GM23248 (cell line): ENCODE data around the gene WDR70. TPM values are rescaled to one million over a fixed set of nuclear protein-coding genes. Genes with fewer than 3 reads are reported as not detected.

ENCODE experiments used
- DNase-seq: peaks from one replicate; pipeline ENCODE4 v3.0.0-alpha.2; 2015
- H2AFZ ChIP-seq: fragments of 200-600 bp; sonication (generic); 2 replicates; pipeline ENCODE4 v1.6.1; 2016; ENCODE audit warnings: antibody characterized with exemption
- H3F3A ChIP-seq: fragments of 200-600 bp; sonication (generic); 2 replicates; pipeline ENCODE4 v1.6.1; 2016; ENCODE audit warnings: mild to moderate bottlenecking, antibody characterized with exemption, mixed run types; ENCODE audit not compliant: insufficient read depth
- H3K27ac ChIP-seq: fragments of 200-600 bp; sonication (generic); 2 replicates; pipeline ENCODE4 v1.5.1; 2016; ENCODE audit warnings: mild to moderate bottlenecking
- H3K27me3 ChIP-seq: fragments of 200-600 bp; sonication (generic); replicated peaks from 2 replicates; pipeline ENCODE4 v1.6.1; 2016; ENCODE audit warnings: mild to moderate bottlenecking; ENCODE audit not compliant: insufficient read depth
- H3K36me3 ChIP-seq: fragments of 200-600 bp; sonication (generic); 2 replicates; pipeline ENCODE4 v1.6.1; 2016; ENCODE audit warnings: low read depth, mild to moderate bottlenecking
- H3K4me1 ChIP-seq: fragments of 200-600 bp; sonication (generic); 2 replicates; pipeline ENCODE4 v1.6.1; 2016; ENCODE audit warnings: mild to moderate bottlenecking; ENCODE audit not compliant: insufficient read depth
- H3K4me2 ChIP-seq: fragments of 200-600 bp; sonication (generic); one replicate; pipeline ENCODE4 v1.6.1; 2016; ENCODE audit warnings: mild to moderate bottlenecking; ENCODE audit not compliant: unreplicated experiment
- H3K4me3 ChIP-seq: fragments of 200-600 bp; sonication (generic); 2 replicates; pipeline ENCODE4 v1.5.1; 2016; ENCODE audit warnings: mild to moderate bottlenecking
- H3K79me2 ChIP-seq: fragments of 200-600 bp; sonication (generic); 2 replicates; pipeline ENCODE4 v1.6.1; 2016; ENCODE audit warnings: mild to moderate bottlenecking; ENCODE audit not compliant: insufficient read depth
- H3K9ac ChIP-seq: fragments of 200-600 bp; sonication (generic); 2 replicates; pipeline ENCODE4 v1.6.1; 2016; ENCODE audit warnings: mild to moderate bottlenecking
- H3K9me2 ChIP-seq: fragments of 200-600 bp; sonication (generic); 2 replicates; pipeline ENCODE4 v1.6.1; 2016; ENCODE audit warnings: mixed run types, mild to moderate bottlenecking, moderate library complexity; ENCODE audit not compliant: insufficient read depth
- H3K9me3 ChIP-seq: fragments of 200-600 bp; sonication (generic); one replicate; pipeline ENCODE4 v1.6.1; 2017; ENCODE audit warnings: low read depth
- H4K20me1 ChIP-seq: fragments of 200-600 bp; sonication (generic); 2 replicates; pipeline ENCODE4 v1.6.0; 2016; ENCODE audit not compliant: insufficient read depth
- EZH2 ChIP-seq: fragments of 200-600 bp; sonication (generic); IDR thresholded peaks from 2 replicates; pipeline ENCODE4 v1.6.1; 2018; ENCODE audit warnings: antibody characterized with exemption, mild to moderate bottlenecking; ENCODE audit not compliant: insufficient read depth, poor library complexity, severe bottlenecking
- EZH2phosphoT487 ChIP-seq: fragments of 200-600 bp; sonication (generic); IDR thresholded peaks from 2 replicates; pipeline ENCODE4 v1.6.1; 2018; ENCODE audit warnings: antibody characterized with exemption, moderate library complexity, mild to moderate bottlenecking, low read depth; ENCODE audit not compliant: insufficient read depth
- WGBS, 2 experiments: methylation state at CpG; one replicate each; pipeline ENCODE4 v1.1.6; 2015 to 2017; ENCODE audit warnings: low lambda C conversion rate in 2 of 2, low coverage in 1 of 2; ENCODE audit errors: missing lambda C conversion rate in 2 of 2; 5-methylcytosine and 5-hydroxymethylcytosine counted together
- in situ Hi-C: fragments of 300-500 bp; cut with MboI; formaldehyde crosslinking; loops from 2 replicates; pipeline ENCODE4 v1.15.0; 2020
- polyA plus RNA-seq: library from polyadenylated mRNA; unstranded; fragments of >200 nt; fragmentation: Nextera tagmentation; extraction: Ambion mirVana; gene quantifications from 2 replicates; pipeline ENCODE4 v1.2.1, GENCODE V29; 2016
- total RNA-seq: library from RNA; depleted of rRNA; stranded (reverse); fragments of >200 nt; shearing (Covaris generic); gene quantifications from 2 replicates; pipeline ENCODE4 v1.2.3, GENCODE V29; 2014

WDR70 gene
- total and polyA plus RNA-seq, 2 experiments from 2014 or later, result 20.8 to 24.9 TPM

DNA sequence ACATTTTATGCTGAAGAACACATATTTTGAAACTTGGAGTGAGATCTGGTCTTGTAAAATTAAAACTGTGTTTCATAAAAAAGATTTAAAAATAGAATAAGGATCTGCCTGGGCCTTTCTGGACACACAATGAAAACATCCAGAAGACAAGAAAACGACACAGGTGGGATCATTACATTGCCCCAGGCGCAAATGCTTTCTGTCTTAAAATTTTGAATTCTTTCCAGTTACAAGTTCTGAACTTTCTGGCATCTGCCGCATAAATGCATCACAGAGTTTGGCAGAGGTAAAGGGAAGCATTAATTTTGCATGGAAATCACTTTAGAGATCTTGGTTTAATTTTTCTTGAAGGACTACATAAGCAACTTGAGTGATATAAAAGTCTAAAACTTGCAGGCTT lies 219.6 kb downstream of the WDR70 start:
- no peak for DNase-seq
- 43 to 44% methylated on average over 3 of the region's 3 CpGs for WGBS, 2 experiments
- Histone ChIP-seq H3K4me3 (no peak overlapping the region), H4K20me1 (no peaks in the 10 kb centered on the region), H2AFZ (no peak overlapping the region), H3K9ac (no peak overlapping the region), H3K4me2 (no peak overlapping the region), H3K27me3 (no peaks in the 10 kb centered on the region), H3K9me2 (no peaks in the 10 kb centered on the region), H3K36me3 (no peaks in the 10 kb centered on the region), H3F3A (no peaks in the 10 kb centered on the region), H3K79me2 (0 out of 2 replicates have a peak, but pooled peaks cover 4% of the 10 kb centered on the region), H3K9me3 (peaks cover 7% of the 10 kb centered on the region), H3K27ac (no peak overlapping the region), H3K4me1 (no peaks in the 10 kb centered on the region)
- in situ Hi-C loops, result no loop called here
- no peak for TF ChIP-seq EZH2

DNA sequence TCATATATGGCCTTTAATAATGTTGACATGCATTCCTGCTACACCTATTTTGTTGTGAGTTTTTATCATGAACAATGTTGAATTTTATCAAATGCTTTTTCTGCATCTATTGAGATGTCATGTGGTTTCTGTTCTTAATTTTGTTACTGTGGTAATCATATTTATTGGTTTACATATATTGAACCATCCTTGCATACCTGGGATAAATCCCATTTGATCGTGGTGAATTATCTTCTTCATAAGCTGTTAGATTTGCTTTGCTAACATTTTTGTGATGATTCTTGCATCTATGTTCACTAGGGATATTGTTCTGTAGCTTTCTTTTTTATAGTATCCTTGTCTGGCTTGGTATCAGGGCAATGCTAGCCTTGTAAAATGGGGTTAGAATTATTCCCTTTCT lies 222.0 kb downstream of the WDR70 start:
- TF ChIP-seq EZH2phosphoT487, result no peak
- no peak for TF ChIP-seq EZH2
- WGBS, 2 experiments, result 95 to 100% methylated on average over 1 of the region's 1 CpG

DNA sequence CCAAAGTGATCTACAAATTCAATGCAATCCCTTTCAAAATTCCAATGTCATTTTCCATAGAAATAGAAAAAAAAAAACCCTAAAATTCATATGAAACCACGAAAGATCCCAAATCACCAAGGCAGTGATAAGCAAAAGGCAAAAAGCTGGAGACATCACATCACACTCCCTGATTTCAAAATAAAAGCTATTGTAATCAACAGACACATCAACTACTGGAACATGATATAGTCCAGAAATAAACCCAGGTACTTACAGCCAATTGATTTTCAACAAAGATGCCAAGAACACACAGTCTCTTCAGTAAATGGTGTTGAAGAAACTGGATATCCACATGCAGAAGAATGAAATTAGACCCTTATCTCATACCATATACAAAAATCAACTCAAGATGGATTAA lies 224.0 kb downstream of the WDR70 start:
- TF ChIP-seq EZH2phosphoT487 (no peak), EZH2 (no peak)
- Histone ChIP-seq H3K27ac (no peak overlapping the region), H3K36me3 (no peaks in the 10 kb centered on the region), H3K9me3 (peaks cover 7% of the 10 kb centered on the region), H3K9me2 (no peaks in the 10 kb centered on the region), H3K79me2 (no peaks in the 10 kb centered on the region), H4K20me1 (no peaks in the 10 kb centered on the region), H3F3A (no peaks in the 10 kb centered on the region), H3K4me1 (no peaks in the 10 kb centered on the region; the same call in 1 of the 2 replicates), H3K4me3 (no peak overlapping the region), H3K4me2 (no peak overlapping the region), H3K9ac (no peak overlapping the region), H2AFZ (no peak overlapping the region), H3K27me3 (no peaks in the 10 kb centered on the region)
- DNase-seq, result no peak
- WGBS, 2 experiments, result 85 to 100% methylated on average over 1 of the region's 1 CpG
- in situ Hi-C loops, result no loop called here

More for the DNA sequence above, 222.0 kb downstream of the WDR70 start:
- DNase-seq, result no peak
- Histone ChIP-seq H3K4me3 (no peak overlapping the region), H3K27ac (no peak overlapping the region), H3K36me3 (no peaks in the 10 kb centered on the region), H4K20me1 (no peaks in the 10 kb centered on the region), H3K9me3 (peaks cover 7% of the 10 kb centered on the region), H3K9ac (no peak overlapping the region), H3K4me2 (no peak overlapping the region), H3F3A (no peaks in the 10 kb centered on the region), H2AFZ (no peak overlapping the region), H3K9me2 (no peaks in the 10 kb centered on the region), H3K4me1 (no peaks in the 10 kb centered on the region; the same call in 1 of the 2 replicates), H3K27me3 (no peaks in the 10 kb centered on the region), H3K79me2 (no peaks in the 10 kb centered on the region)
- in situ Hi-C loops, result no loop called here

- no peak overlapping the region for H3K27ac ChIP-seq
- peaks cover 7% of the 10 kb centered on the region for H3K9me3 ChIP-seq
- in situ Hi-C loops, result no loop called here
- H3K4me1 ChIP-seq, result no peaks in the 10 kb centered on the region; the same call in 1 of the 2 replicates
- no peaks in the 10 kb centered on the region for H3K9me2 ChIP-seq
- 100% methylated on average over 1 of the region's 1 CpG for WGBS, 2 experiments
- H2AFZ ChIP-seq, result no peak overlapping the region
- H3K79me2 ChIP-seq, result no peaks in the 10 kb centered on the region
- H4K20me1 ChIP-seq, result no peaks in the 10 kb centered on the region
- H3F3A ChIP-seq, result no peaks in the 10 kb centered on the region
- no peak overlapping the region for H3K4me2 ChIP-seq
- H3K9ac ChIP-seq, result no peak overlapping the region
- no peak for DNase-seq
- H3K4me3 ChIP-seq, result no peak overlapping the region
- TF ChIP-seq EZH2, result no peak
- TF ChIP-seq EZH2phosphoT487, result no peak
- H3K27me3 ChIP-seq, result no peaks in the 10 kb centered on the region
- no peaks in the 10 kb centered on the region for H3K36me3 ChIP-seq
Observed at GRCh38 chr5:37604290-37604689, 225.2 kb downstream of the WDR70 start.

GRCh38 chr5:37606148-37606547 lies 227.0 kb downstream of the WDR70 start:
- no peak overlapping the region for H3K4me3 ChIP-seq
- in situ Hi-C loops, result no loop called here
- TF ChIP-seq EZH2 (no peak), EZH2phosphoT487 (no peak)

More at GRCh38 chr5:37606148-37606547, 227.0 kb downstream of the WDR70 start:
- Histone ChIP-seq H3K9me3 (peaks cover 3% of the 10 kb centered on the region), H3K36me3 (no peaks in the 10 kb centered on the region), H3K9me2 (no peaks in the 10 kb centered on the region), H3K4me1 (no peaks in the 10 kb centered on the region; the same call in 1 of the 2 replicates), H2AFZ (no peak overlapping the region), H3K79me2 (no peaks in the 10 kb centered on the region), H3K9ac (no peak overlapping the region), H4K20me1 (no peaks in the 10 kb centered on the region), H3K4me2 (no peak overlapping the region), H3K27me3 (no peaks in the 10 kb centered on the region), H3K27ac (no peak overlapping the region), H3F3A (no peaks in the 10 kb centered on the region)
- WGBS, 2 experiments, result 87 to 100% methylated on average over 1 of the region's 1 CpG
- DNase-seq, result no peak
